Activated CD8-positive, alpha-beta T cell treated with anti-CD3 and anti-CD28 coated beads, Interleukin-2, amount 10 ng/mL, durations not matched to agents 7 days and 5 days (primary cell): ENCODE data around the gene EXOC6. TPM values are rescaled to one million over a fixed set of nuclear protein-coding genes. Genes with fewer than 3 reads are reported as not detected.
"Not testable (repeated sequence)": the region's sequence is repeated elsewhere in the genome, so short reads cannot be mapped to it uniquely, and the experiment has no call there.

ENCODE experiments used
- ATAC-seq: fragments of 150-1000 bp; cut with Tn5 transposase; one replicate; pipeline ENCODE4 v1.10.0; 2021; ENCODE audit warnings: moderate library complexity
- CTCF ChIA-PET: fragments of 350-600 bp; sonication (Branson Sonifier 250); formaldehyde crosslinking; loops from one replicate; lab custom pipeline; 2021; ENCODE audit warnings: antibody characterized with exemption; lab: Charles Lee
- POLR2A ChIA-PET: fragments of 350-600 bp; sonication (Branson Sonifier 250); formaldehyde crosslinking; loops from one replicate; lab custom pipeline; 2021; ENCODE audit warnings: antibody characterized with exemption; lab: Charles Lee
- DNase-seq: peaks from one replicate; pipeline ENCODE4 v3.0.0-alpha.2; 2020
- H3K27ac Mint-ChIP-seq: one replicate; pipeline ENCODE4 v1.8.0; 2021; ENCODE audit warnings: mild to moderate bottlenecking, mixed read lengths
- H3K27me3 Mint-ChIP-seq: one replicate; pipeline ENCODE4 v1.8.0; 2021; ENCODE audit warnings: low read depth, mixed read lengths
- H3K36me3 Mint-ChIP-seq: one replicate; pipeline ENCODE4 v1.8.0; 2021; ENCODE audit warnings: low read depth, mixed read lengths
- H3K4me1 Mint-ChIP-seq: one replicate; pipeline ENCODE4 v1.8.0; 2021; ENCODE audit warnings: low read depth, mixed read lengths
- H3K4me3 Mint-ChIP-seq: one replicate; pipeline ENCODE4 v1.8.0; 2021; ENCODE audit warnings: mild to moderate bottlenecking, mixed read lengths
- H3K9me3 Mint-ChIP-seq: one replicate; pipeline ENCODE4 v1.8.0; 2022; ENCODE audit warnings: mixed read lengths; ENCODE audit not compliant: insufficient read depth
- total RNA-seq, 2 experiments: library from RNA; stranded (reverse); gene quantifications; one replicate each; pipeline ENCODE4 v1.2.3, GENCODE V29; 2021

EXOC6 gene
- total RNA-seq, 2 experiments from 2014 or later: 11.7 to 12.5 TPM

GRCh38 chr10:92891885-92892690, 43.8 kb downstream of the EXOC6 start:
- no peak overlapping the region for H3K4me3 Mint-ChIP-seq
- no peak overlapping the region for H3K27ac Mint-ChIP-seq
- ATAC-seq (no peak), DNase-seq (no peak)
- ChIA-PET POLR2A (interaction anchor here (1.1 kb wide), 1 partner anchor 49 kb away, joined by 3 read pairs; no protein-coding TSS in a partner anchor), CTCF (interaction anchor here (1.0 to 2.0 kb wide), 4 partner anchors 9 to 13 kb away, joined by 3 to 6 read pairs (median 4); no protein-coding TSS in a partner anchor)
- H3K4me1 Mint-ChIP-seq: no peaks in the 10 kb centered on the region
- H3K9me3 Mint-ChIP-seq: no peaks in the 10 kb centered on the region
- H3K36me3 Mint-ChIP-seq: no peaks in the 10 kb centered on the region
- no peaks in the 10 kb centered on the region for H3K27me3 Mint-ChIP-seq

- CTCF ChIA-PET: interaction anchor here (1.0 to 1.7 kb wide), 2 partner anchors 9 to 10 kb away, joined by 3 to 4 read pairs; no protein-coding TSS in a partner anchor
- POLR2A ChIA-PET: interaction anchor here (1.1 kb wide), 1 partner anchor 50 kb away, joined by 3 read pairs; no protein-coding TSS in a partner anchor
- H3K4me1 Mint-ChIP-seq: no peaks in the 10 kb centered on the region
- ATAC-seq (no peak), DNase-seq (no peak)
- no peak overlapping the region for H3K4me3 Mint-ChIP-seq
- H3K27me3 Mint-ChIP-seq: no peaks in the 10 kb centered on the region
- no peaks in the 10 kb centered on the region for H3K9me3 Mint-ChIP-seq
- no peak overlapping the region for H3K27ac Mint-ChIP-seq
- no peaks in the 10 kb centered on the region for H3K36me3 Mint-ChIP-seq
Observed at GRCh38 chr10:92892691-92893054, 44.4 kb downstream of the EXOC6 start.

GRCh38 chr10:92894081-92894655, 45.8 kb downstream of the EXOC6 start:
- no peak overlapping the region for H3K4me3 Mint-ChIP-seq
- ATAC-seq (no peak), DNase-seq (no peak)
- no peak overlapping the region for H3K27ac Mint-ChIP-seq
- H3K9me3 Mint-ChIP-seq: no peaks in the 10 kb centered on the region
- no peaks in the 10 kb centered on the region for H3K4me1 Mint-ChIP-seq
- ChIA-PET POLR2A (no interaction called here), CTCF (interaction anchor here (1.0 to 1.4 kb wide), 3 partner anchors 9 to 458 kb away, joined by 3 to 7 read pairs (median 3); no protein-coding TSS in a partner anchor)
- H3K27me3 Mint-ChIP-seq: no peaks in the 10 kb centered on the region
- no peaks in the 10 kb centered on the region for H3K36me3 Mint-ChIP-seq

GRCh38 chr10:92897916-92898315, 49.6 kb downstream of the EXOC6 start:
- H3K4me3 Mint-ChIP-seq: no peak overlapping the region
- H3K36me3 Mint-ChIP-seq: peaks cover 3% of the 10 kb centered on the region
- POLR2A ChIA-PET: no interaction called here
- DNase-seq: no peak
- H3K27me3 Mint-ChIP-seq: no peaks in the 10 kb centered on the region
- H3K4me1 Mint-ChIP-seq: peaks cover 18% of the 10 kb centered on the region
- ATAC-seq: no peak
- CTCF ChIA-PET: interaction anchor here (1.3 to 1.6 kb wide), 2 partner anchors 13 to 15 kb away, joined by 4 read pairs; no protein-coding TSS in a partner anchor
- H3K9me3 Mint-ChIP-seq: no peaks in the 10 kb centered on the region
- no peak overlapping the region for H3K27ac Mint-ChIP-seq

- peak; percentile 59 for DNase-seq
- peak; percentile 85 for ATAC-seq
- peaks cover 18% of the 10 kb centered on the region for H3K4me1 Mint-ChIP-seq
- POLR2A ChIA-PET: no interaction called here
- peak overlapping the region; percentile 60 for H3K4me3 Mint-ChIP-seq
- H3K27ac Mint-ChIP-seq: peak overlapping the region; percentile 11
- no peaks in the 10 kb centered on the region for H3K27me3 Mint-ChIP-seq
- peaks cover 3% of the 10 kb centered on the region for H3K36me3 Mint-ChIP-seq
- no peaks in the 10 kb centered on the region for H3K9me3 Mint-ChIP-seq
- CTCF ChIA-PET: interaction anchor here (0.6 to 1.7 kb wide), 5 partner anchors 10 to 1665 kb away, joined by 3 to 7 read pairs (median 4); no protein-coding TSS in a partner anchor
Observed at GRCh38 chr10:92901819-92902251, 53.5 kb downstream of the EXOC6 start.

GRCh38 chr10:92903633-92904032, 55.3 kb downstream of the EXOC6 start:
- Mint-ChIP-seq H3K36me3 (peaks cover 10% of the 10 kb centered on the region), H3K27me3 (no peaks in the 10 kb centered on the region), H3K9me3 (no peaks in the 10 kb centered on the region), H3K4me3 (no peak overlapping the region), H3K27ac (no peak overlapping the region), H3K4me1 (peaks cover 18% of the 10 kb centered on the region)
- ATAC-seq (no peak), DNase-seq (no peak)
- CTCF ChIA-PET: no interaction called here
- POLR2A ChIA-PET: no interaction called here

- no peaks in the 10 kb centered on the region for H3K9me3 Mint-ChIP-seq
- DNase-seq (no peak), ATAC-seq (no peak)
- peaks cover 5% of the 10 kb centered on the region for H3K4me1 Mint-ChIP-seq
- peaks cover 8% of the 10 kb centered on the region for H3K36me3 Mint-ChIP-seq
- no peak overlapping the region for H3K4me3 Mint-ChIP-seq
- H3K27me3 Mint-ChIP-seq: no peaks in the 10 kb centered on the region
- ChIA-PET POLR2A (no interaction called here), CTCF (interaction anchor here (1.4 kb wide), 1 partner anchor 64 kb away, joined by 3 read pairs; no protein-coding TSS in a partner anchor)
- H3K27ac Mint-ChIP-seq: no peak overlapping the region
Observed at GRCh38 chr10:92907280-92907679, 59.0 kb downstream of the EXOC6 start.

- H3K27me3 Mint-ChIP-seq, POLR2A ChIA-PET, DNase-seq, H3K27ac Mint-ChIP-seq, H3K4me1 Mint-ChIP-seq, H3K4me3 Mint-ChIP-seq, ATAC-seq, H3K9me3 Mint-ChIP-seq, H3K36me3 Mint-ChIP-seq: not testable (repeated sequence)
- CTCF ChIA-PET: interaction anchor here (2.7 kb wide), 1 partner anchor 26 kb away, joined by 6 read pairs; no protein-coding TSS in a partner anchor
Observed at GRCh38 chr10:92912631-92913030, 64.3 kb downstream of the EXOC6 start.

GRCh38 chr10:92913973-92914372, 65.7 kb downstream of the EXOC6 start:
- no peak for ATAC-seq
- no peaks in the 10 kb centered on the region for H3K9me3 Mint-ChIP-seq
- H3K27ac Mint-ChIP-seq: no peak overlapping the region
- CTCF ChIA-PET: interaction anchor here (0.9 to 2.7 kb wide), 4 partner anchors 11 to 24 kb away, joined by 3 to 6 read pairs (median 4); no protein-coding TSS in a partner anchor
- peaks cover 2% of the 10 kb centered on the region for H3K36me3 Mint-ChIP-seq
- DNase-seq: no peak
- POLR2A ChIA-PET: no interaction called here
- H3K4me3 Mint-ChIP-seq: no peak overlapping the region
- H3K4me1 Mint-ChIP-seq: no peaks in the 10 kb centered on the region
- H3K27me3 Mint-ChIP-seq: no peaks in the 10 kb centered on the region

- H3K27ac Mint-ChIP-seq: no peak overlapping the region
- H3K4me3 Mint-ChIP-seq: no peak overlapping the region
- ChIA-PET POLR2A (no interaction called here), CTCF (interaction anchor here (1.1 to 2.7 kb wide), 7 partner anchors 8 to 120 kb away, joined by 3 to 6 read pairs (median 5); no protein-coding TSS in a partner anchor)
- no peaks in the 10 kb centered on the region for H3K4me1 Mint-ChIP-seq
- DNase-seq (peak; percentile 68), ATAC-seq (peak; percentile 88)
- no peaks in the 10 kb centered on the region for H3K27me3 Mint-ChIP-seq
- H3K36me3 Mint-ChIP-seq: peaks cover 2% of the 10 kb centered on the region
- no peaks in the 10 kb centered on the region for H3K9me3 Mint-ChIP-seq
Observed at GRCh38 chr10:92914478-92915325, 66.4 kb downstream of the EXOC6 start.

- ChIA-PET CTCF (interaction anchor here (1.1 to 1.5 kb wide), 5 partner anchors 7 to 119 kb away, joined by 3 to 6 read pairs (median 4); no protein-coding TSS in a partner anchor), POLR2A (no interaction called here)
- H3K4me3 Mint-ChIP-seq: no peak overlapping the region
- peaks cover 8% of the 10 kb centered on the region for H3K9me3 Mint-ChIP-seq
- no peak for ATAC-seq
- peaks cover 6% of the 10 kb centered on the region for H3K36me3 Mint-ChIP-seq
- no peaks in the 10 kb centered on the region for H3K27me3 Mint-ChIP-seq
- H3K4me1 Mint-ChIP-seq: no peaks in the 10 kb centered on the region
- no peak overlapping the region for H3K27ac Mint-ChIP-seq
- no peak for DNase-seq
Observed at GRCh38 chr10:92915892-92916291, 67.6 kb downstream of the EXOC6 start.
